ENCODE measurements around the gene ZC2HC1B. TPM values are rescaled to one million over a fixed set of nuclear protein-coding genes. Genes with fewer than 3 reads are reported as not detected.

The ZC2HC1B gene
- total and polyA plus RNA-seq, 4 donors = 0.28 TPM; not detected in 3

DNA sequence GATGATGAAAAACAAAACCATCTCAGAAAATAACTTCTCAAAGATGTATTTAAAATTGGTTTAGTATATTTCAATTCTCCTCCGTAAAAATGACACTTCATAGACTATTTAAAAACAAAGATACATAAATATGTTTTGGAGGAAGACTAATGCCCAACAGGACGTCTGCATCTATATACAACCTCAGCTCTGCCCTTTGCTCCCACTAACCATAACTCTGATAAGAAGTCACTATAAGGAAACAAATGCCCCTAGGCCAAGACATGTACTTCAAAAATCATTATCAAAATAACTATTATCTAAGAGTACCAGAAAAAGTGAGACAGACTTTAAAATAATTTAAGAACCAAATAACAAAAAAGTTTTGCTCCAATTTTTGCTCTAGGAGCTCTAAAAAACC lies 120.4 kb downstream of the ZC2HC1B start:
- ATAC-seq (ENCODE audit: insufficient read depth, low FRiP score) (no peak), DNase-seq (no peak)

DNA sequence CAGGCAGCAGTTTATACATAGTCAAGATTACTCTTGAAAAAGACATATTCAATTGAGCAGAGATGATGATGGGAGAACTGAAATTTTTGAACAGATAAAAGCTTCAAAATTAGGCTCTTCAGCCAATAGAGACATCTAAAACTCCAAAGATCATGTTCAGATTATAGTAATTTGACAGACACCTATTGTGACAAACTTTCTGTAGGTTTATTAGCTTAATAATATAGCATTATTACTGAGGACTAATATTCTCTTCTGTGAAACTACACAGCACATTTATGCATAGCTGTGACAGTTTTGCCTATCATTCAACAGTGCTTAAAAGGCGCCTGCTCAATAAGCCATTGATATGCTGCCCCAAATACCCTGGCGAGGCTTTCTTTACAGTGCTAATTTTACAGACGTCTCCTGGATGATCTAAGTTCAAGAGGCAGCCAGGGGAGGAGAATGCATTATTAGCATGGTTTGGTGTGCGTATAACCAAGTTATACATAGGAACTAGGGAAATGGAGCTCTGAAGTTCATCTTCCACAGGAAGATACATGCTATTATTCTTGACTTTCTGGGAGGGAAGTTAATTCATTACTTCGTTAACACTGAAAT lies 122.3 kb downstream of the ZC2HC1B start:
- WGBS, 2 donors = 86 to 93% methylated on average over 5 of the region's 5 CpGs
- Histone ChIP-seq H3K27ac (ENCODE audit: low read depth in 1 of 2, low read length in 1 of 2) (no peak overlapping the region), H3K9ac (ENCODE audit: insufficient read depth in 1 of 2, low read length in 2 of 2) (no peak overlapping the region), H3K4me3 (no peak overlapping the region), H3K9me3 (ENCODE audit: control insufficient read depth in 4 of 4, insufficient read depth in 3 of 4, low read length in 3 of 4) (no peaks in the 10 kb centered on the region), H3K27me3 (ENCODE audit: control insufficient read depth in 3 of 3, insufficient read depth in 3 of 3, low read length in 2 of 3) (no peaks in the 10 kb centered on the region), H3K4me1 (ENCODE audit: control insufficient read depth in 5 of 5, insufficient read depth in 5 of 5, low read length in 5 of 5) (no peaks in the 10 kb centered on the region), H3K36me3 (ENCODE audit: control insufficient read depth in 4 of 4, insufficient read depth in 4 of 4, low read length in 4 of 4) (peaks cover 0 to 3% (median 0%) of the 10 kb centered on the region in 4 donors)
- TF ChIP-seq, protein P1, sequence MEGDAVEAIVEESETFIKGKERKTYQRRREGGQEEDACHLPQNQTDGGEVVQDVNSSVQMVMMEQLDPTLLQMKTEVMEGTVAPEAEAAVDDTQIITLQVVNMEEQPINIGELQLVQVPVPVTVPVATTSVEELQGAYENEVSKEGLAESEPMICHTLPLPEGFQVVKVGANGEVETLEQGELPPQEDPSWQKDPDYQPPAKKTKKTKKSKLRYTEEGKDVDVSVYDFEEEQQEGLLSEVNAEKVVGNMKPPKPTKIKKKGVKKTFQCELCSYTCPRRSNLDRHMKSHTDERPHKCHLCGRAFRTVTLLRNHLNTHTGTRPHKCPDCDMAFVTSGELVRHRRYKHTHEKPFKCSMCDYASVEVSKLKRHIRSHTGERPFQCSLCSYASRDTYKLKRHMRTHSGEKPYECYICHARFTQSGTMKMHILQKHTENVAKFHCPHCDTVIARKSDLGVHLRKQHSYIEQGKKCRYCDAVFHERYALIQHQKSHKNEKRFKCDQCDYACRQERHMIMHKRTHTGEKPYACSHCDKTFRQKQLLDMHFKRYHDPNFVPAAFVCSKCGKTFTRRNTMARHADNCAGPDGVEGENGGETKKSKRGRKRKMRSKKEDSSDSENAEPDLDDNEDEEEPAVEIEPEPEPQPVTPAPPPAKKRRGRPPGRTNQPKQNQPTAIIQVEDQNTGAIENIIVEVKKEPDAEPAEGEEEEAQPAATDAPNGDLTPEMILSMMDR (IDR thresholded peaks at IDR 0.05; ENCODE audit: control extremely low read depth, extremely low read depth) = no peak
- ATAC-seq (ENCODE audit: insufficient read depth, low FRiP score) (no peak), DNase-seq (no peak)

More for the DNA sequence above, 120.4 kb downstream of the ZC2HC1B start:
- WGBS, 2 donors = 70 to 76% methylated on average over 2 of the region's 2 CpGs
- Histone ChIP-seq H3K27ac (ENCODE audit: low read depth in 1 of 2, low read length in 1 of 2) (no peak overlapping the region), H3K27me3 (ENCODE audit: control insufficient read depth in 3 of 3, insufficient read depth in 3 of 3, low read length in 2 of 3) (no peaks in the 10 kb centered on the region), H3K36me3 (ENCODE audit: control insufficient read depth in 4 of 4, insufficient read depth in 4 of 4, low read length in 4 of 4) (peaks cover 0 to 3% (median 0%) of the 10 kb centered on the region in 4 donors), H3K4me3 (no peak overlapping the region), H3K4me1 (ENCODE audit: control insufficient read depth in 5 of 5, insufficient read depth in 5 of 5, low read length in 5 of 5) (no peaks in the 10 kb centered on the region), H3K9ac (ENCODE audit: insufficient read depth in 1 of 2, low read length in 2 of 2) (no peak overlapping the region), H3K9me3 (ENCODE audit: control insufficient read depth in 4 of 4, insufficient read depth in 3 of 4, low read length in 3 of 4) (no peaks in the 10 kb centered on the region)
- TF ChIP-seq, protein P1 (IDR thresholded peaks at IDR 0.05; ENCODE audit: control extremely low read depth, extremely low read depth) = no peak

Small RNAs within 50 kb of the gene (small RNA-seq; reads per million reads assigned to genes)
- not detected for gene ZC2HC1B (ENCODE audit: low replicate concordance)

Other genes starting within 250 kb of the ZC2HC1B start
- 100 to 1,000 TPM in 1 of 2 donors, 10 to 100 TPM in 1; 75.6 to 119 TPM for gene PHACTR2, start 186.5 kb upstream of the ZC2HC1B start, total RNA-seq
- gene PHACTR2, start 186.5 kb upstream of the ZC2HC1B start, polyA plus RNA-seq = 10 to 100 TPM; 11.0 to 12.0 TPM
- gene LTV1, start 21.1 kb upstream of the ZC2HC1B start, total RNA-seq = 10 to 100 TPM; 15.6 to 22.6 TPM
- gene LTV1, start 21.1 kb upstream of the ZC2HC1B start, polyA plus RNA-seq = 10 to 100 TPM; 30.2 to 31.9 TPM
- 10 to 100 TPM; 30.1 to 86.9 TPM for gene PLAGL1, start 143.8 kb downstream of the ZC2HC1B start, total RNA-seq
- 10 to 100 TPM; 15.5 to 29.2 TPM for gene PLAGL1, start 143.8 kb downstream of the ZC2HC1B start, polyA plus RNA-seq
- gene SF3B5, start 231.1 kb downstream of the ZC2HC1B start, total RNA-seq = 100 to 1,000 TPM in 1 of 2 donors, 10 to 100 TPM in 1; 36.3 to 155 TPM
- 100 to 1,000 TPM; 170 to 251 TPM for gene SF3B5, start 231.1 kb downstream of the ZC2HC1B start, polyA plus RNA-seq

Data from lung (tissue), 13 donors.